ENCODE results near the gene ZNF672.
"Not testable (repeated sequence)": the region's sequence is repeated elsewhere in the genome, so short reads cannot be mapped to it uniquely, and the experiment has no call there.

DNA sequence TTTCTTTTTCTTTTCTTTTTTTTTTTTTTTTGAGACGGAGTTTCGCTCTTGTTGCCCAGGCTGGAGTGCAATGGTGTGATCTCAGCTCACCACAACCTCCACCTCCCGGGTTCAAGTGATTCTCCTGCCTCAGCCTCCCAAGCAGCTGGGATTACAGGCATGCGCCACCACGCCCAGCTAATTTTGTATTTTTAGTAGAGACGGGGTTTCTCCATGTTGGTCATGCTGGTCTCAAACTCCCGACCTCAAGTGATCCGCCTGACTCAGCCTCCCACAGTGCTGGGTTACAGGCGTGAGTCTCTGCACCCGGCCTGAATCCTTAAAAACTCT, 51.9 kb downstream of the ZNF672 start:
- not testable (repeated sequence) for TF ChIP-seq MAZ (IDR thresholded peaks at IDR 0.05; ENCODE audit: borderline replicate concordance, low read depth, low read length); RAD21 (IDR thresholded peaks at IDR 0.05; ENCODE audit: low read length); POLR2A (IDR thresholded peaks at IDR 0.05; ENCODE audit: low read depth, low read length); MXI1 (IDR thresholded peaks at IDR 0.05; ENCODE audit: borderline replicate concordance, low read depth, low read length); NFE2L2 (IDR thresholded peaks at IDR 0.05; ENCODE audit: low read depth, low read length); FOS (IDR thresholded peaks at IDR 0.05; ENCODE audit: low read depth, low read length); CEBPB (IDR thresholded peaks at IDR 0.05; ENCODE audit: low read depth, low read length); MAFK (IDR thresholded peaks at IDR 0.05; ENCODE audit: low read depth, low read length); CHD1 (IDR thresholded peaks at IDR 0.05; ENCODE audit: low read depth, low read length); RCOR1 (IDR thresholded peaks at IDR 0.05; ENCODE audit: insufficient replicate concordance, low read length); BHLHE40 (IDR thresholded peaks at IDR 0.05; ENCODE audit: low read depth, low read length)
- TF ChIP-seq, protein P1, sequence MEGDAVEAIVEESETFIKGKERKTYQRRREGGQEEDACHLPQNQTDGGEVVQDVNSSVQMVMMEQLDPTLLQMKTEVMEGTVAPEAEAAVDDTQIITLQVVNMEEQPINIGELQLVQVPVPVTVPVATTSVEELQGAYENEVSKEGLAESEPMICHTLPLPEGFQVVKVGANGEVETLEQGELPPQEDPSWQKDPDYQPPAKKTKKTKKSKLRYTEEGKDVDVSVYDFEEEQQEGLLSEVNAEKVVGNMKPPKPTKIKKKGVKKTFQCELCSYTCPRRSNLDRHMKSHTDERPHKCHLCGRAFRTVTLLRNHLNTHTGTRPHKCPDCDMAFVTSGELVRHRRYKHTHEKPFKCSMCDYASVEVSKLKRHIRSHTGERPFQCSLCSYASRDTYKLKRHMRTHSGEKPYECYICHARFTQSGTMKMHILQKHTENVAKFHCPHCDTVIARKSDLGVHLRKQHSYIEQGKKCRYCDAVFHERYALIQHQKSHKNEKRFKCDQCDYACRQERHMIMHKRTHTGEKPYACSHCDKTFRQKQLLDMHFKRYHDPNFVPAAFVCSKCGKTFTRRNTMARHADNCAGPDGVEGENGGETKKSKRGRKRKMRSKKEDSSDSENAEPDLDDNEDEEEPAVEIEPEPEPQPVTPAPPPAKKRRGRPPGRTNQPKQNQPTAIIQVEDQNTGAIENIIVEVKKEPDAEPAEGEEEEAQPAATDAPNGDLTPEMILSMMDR (conservative IDR thresholded peaks at IDR 0.05; ENCODE audit: low read depth, low read length), result not testable (repeated sequence)
- TF ChIP-seq, protein P2, sequence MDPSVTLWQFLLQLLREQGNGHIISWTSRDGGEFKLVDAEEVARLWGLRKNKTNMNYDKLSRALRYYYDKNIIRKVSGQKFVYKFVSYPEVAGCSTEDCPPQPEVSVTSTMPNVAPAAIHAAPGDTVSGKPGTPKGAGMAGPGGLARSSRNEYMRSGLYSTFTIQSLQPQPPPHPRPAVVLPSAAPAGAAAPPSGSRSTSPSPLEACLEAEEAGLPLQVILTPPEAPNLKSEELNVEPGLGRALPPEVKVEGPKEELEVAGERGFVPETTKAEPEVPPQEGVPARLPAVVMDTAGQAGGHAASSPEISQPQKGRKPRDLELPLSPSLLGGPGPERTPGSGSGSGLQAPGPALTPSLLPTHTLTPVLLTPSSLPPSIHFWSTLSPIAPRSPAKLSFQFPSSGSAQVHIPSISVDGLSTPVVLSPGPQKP (IDR thresholded peaks at IDR 0.05; ENCODE audit: borderline replicate concordance, low read depth, low read length), result not testable (repeated sequence)

Data from IMR-90 (cell line).